ENCODE measurements around the gene ARHGAP29. TPM values are rescaled to one million over a fixed set of nuclear protein-coding genes. Genes with fewer than 3 reads are reported as not detected.

Gene ARHGAP29
- total and polyA plus RNA-seq, 2 experiments from 2014 or later: 4.6 to 6.9 TPM

DNA sequence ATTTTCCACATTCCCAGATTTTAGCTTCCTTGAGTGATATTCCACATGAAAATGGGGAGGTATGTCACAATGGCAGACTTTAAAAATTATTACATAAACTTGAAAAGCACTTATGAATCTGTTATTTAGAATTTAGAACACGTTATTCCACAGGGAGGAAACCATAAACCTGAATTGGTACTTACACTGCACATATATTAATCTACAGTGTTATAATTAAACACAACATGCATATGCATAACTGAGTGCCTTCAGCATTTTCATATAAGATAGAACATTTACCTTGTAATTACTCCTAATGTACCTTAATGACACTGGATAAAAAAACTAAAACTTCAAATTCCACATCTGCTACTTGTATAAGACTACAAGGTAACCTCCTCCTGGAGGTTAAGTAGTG lies 9.8 kb downstream of the ARHGAP29 start:
- no peaks in the 10 kb centered on the region for H3K9me3 Mint-ChIP-seq
- Histone ChIP-seq H3K27me3 (ENCODE audit: insufficient read depth) (no peaks in the 10 kb centered on the region), H3K27ac (ENCODE audit: low read depth) (no peak overlapping the region), H3K4me3 (no peak overlapping the region), H3K4me2 (no peak overlapping the region), H3K36me3 (ENCODE audit: insufficient read depth) (no peaks in the 10 kb centered on the region), H3F3A (replicated peaks; ENCODE audit: low read depth) (no peaks in the 10 kb centered on the region), H4K20me1 (replicated peaks; ENCODE audit: insufficient read depth) (no peaks in the 10 kb centered on the region), H3K4me1 (ENCODE audit: insufficient read depth) (peaks cover 4% of the 10 kb centered on the region), H3K79me2 (replicated peaks; ENCODE audit: insufficient read depth) (no peaks in the 10 kb centered on the region), H3K9me2 (ENCODE audit: insufficient read depth) (no peaks in the 10 kb centered on the region), H2AFZ (no peak overlapping the region)
- no peaks in the 10 kb centered on the region for H3K4me1 Mint-ChIP-seq
- H3K27ac Mint-ChIP-seq: no peak overlapping the region
- no peak for TF ChIP-seq EZH2phosphoT487 (IDR thresholded peaks at IDR 0.05; ENCODE audit: unreplicated experiment)
- TF ChIP-seq, protein P1, sequence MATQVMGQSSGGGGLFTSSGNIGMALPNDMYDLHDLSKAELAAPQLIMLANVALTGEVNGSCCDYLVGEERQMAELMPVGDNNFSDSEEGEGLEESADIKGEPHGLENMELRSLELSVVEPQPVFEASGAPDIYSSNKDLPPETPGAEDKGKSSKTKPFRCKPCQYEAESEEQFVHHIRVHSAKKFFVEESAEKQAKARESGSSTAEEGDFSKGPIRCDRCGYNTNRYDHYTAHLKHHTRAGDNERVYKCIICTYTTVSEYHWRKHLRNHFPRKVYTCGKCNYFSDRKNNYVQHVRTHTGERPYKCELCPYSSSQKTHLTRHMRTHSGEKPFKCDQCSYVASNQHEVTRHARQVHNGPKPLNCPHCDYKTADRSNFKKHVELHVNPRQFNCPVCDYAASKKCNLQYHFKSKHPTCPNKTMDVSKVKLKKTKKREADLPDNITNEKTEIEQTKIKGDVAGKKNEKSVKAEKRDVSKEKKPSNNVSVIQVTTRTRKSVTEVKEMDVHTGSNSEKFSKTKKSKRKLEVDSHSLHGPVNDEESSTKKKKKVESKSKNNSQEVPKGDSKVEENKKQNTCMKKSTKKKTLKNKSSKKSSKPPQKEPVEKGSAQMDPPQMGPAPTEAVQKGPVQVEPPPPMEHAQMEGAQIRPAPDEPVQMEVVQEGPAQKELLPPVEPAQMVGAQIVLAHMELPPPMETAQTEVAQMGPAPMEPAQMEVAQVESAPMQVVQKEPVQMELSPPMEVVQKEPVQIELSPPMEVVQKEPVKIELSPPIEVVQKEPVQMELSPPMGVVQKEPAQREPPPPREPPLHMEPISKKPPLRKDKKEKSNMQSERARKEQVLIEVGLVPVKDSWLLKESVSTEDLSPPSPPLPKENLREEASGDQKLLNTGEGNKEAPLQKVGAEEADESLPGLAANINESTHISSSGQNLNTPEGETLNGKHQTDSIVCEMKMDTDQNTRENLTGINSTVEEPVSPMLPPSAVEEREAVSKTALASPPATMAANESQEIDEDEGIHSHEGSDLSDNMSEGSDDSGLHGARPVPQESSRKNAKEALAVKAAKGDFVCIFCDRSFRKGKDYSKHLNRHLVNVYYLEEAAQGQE (IDR thresholded peaks at IDR 0.05; ENCODE audit: unreplicated experiment): no peak
- TF ChIP-seq, protein P2, sequence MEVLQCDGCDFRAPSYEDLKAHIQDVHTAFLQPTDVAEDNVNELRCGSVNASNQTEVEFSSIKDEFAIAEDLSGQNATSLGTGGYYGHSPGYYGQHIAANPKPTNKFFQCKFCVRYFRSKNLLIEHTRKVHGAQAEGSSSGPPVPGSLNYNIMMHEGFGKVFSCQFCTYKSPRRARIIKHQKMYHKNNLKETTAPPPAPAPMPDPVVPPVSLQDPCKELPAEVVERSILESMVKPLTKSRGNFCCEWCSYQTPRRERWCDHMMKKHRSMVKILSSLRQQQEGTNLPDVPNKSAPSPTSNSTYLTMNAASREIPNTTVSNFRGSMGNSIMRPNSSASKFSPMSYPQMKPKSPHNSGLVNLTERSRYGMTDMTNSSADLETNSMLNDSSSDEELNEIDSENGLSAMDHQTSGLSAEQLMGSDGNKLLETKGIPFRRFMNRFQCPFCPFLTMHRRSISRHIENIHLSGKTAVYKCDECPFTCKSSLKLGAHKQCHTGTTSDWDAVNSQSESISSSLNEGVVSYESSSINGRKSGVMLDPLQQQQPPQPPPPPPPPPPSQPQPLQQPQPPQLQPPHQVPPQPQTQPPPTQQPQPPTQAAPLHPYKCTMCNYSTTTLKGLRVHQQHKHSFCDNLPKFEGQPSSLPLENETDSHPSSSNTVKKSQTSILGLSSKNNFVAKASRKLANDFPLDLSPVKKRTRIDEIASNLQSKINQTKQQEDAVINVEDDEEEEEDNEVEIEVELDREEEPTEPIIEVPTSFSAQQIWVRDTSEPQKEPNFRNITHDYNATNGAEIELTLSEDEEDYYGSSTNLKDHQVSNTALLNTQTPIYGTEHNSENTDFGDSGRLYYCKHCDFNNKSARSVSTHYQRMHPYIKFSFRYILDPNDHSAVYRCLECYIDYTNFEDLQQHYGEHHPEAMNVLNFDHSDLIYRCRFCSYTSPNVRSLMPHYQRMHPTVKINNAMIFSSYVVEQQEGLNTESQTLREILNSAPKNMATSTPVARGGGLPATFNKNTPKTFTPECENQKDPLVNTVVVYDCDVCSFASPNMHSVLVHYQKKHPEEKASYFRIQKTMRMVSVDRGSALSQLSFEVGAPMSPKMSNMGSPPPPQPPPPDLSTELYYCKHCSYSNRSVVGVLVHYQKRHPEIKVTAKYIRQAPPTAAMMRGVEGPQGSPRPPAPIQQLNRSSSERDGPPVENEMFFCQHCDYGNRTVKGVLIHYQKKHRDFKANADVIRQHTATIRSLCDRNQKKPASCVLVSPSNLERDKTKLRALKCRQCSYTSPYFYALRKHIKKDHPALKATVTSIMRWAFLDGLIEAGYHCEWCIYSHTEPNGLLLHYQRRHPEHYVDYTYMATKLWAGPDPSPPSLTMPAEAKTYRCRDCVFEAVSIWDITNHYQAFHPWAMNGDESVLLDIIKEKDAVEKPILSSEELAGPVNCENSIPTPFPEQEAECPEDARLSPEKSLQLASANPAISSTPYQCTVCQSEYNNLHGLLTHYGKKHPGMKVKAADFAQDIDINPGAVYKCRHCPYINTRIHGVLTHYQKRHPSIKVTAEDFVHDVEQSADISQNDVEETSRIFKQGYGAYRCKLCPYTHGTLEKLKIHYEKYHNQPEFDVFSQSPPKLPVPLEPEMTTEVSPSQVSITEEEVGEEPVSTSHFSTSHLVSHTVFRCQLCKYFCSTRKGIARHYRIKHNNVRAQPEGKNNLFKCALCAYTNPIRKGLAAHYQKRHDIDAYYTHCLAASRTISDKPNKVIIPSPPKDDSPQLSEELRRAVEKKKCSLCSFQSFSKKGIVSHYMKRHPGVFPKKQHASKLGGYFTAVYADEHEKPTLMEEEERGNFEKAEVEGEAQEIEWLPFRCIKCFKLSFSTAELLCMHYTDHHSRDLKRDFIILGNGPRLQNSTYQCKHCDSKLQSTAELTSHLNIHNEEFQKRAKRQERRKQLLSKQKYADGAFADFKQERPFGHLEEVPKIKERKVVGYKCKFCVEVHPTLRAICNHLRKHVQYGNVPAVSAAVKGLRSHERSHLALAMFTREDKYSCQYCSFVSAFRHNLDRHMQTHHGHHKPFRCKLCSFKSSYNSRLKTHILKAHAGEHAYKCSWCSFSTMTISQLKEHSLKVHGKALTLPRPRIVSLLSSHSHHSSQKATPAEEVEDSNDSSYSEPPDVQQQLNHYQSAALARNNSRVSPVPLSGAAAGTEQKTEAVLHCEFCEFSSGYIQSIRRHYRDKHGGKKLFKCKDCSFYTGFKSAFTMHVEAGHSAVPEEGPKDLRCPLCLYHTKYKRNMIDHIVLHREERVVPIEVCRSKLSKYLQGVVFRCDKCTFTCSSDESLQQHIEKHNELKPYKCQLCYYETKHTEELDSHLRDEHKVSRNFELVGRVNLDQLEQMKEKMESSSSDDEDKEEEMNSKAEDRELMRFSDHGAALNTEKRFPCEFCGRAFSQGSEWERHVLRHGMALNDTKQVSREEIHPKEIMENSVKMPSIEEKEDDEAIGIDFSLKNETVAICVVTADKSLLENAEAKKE (CRISPR knock-in tag; IDR thresholded peaks at IDR 0.05): no peak
- TF ChIP-seq POLR2AphosphoS5 (IDR thresholded peaks at IDR 0.05; ENCODE audit: low read depth): no peak
- no peak for TF ChIP-seq EZH2 (IDR thresholded peaks at IDR 0.05; ENCODE audit: low read depth, unreplicated experiment)
- TF ChIP-seq NANOG (IDR thresholded peaks at IDR 0.05; ENCODE audit: borderline replicate concordance): no peak
- TF ChIP-seq JUNB (IDR thresholded peaks at IDR 0.05; ENCODE audit: unreplicated experiment): no peak
- no peak for TF ChIP-seq ZNF331 (CRISPR knock-in tag; IDR thresholded peaks at IDR 0.05; ENCODE audit: low read depth)
- TF ChIP-seq ZNF114 (CRISPR knock-in tag; IDR thresholded peaks at IDR 0.05): no peak
- TF ChIP-seq STAT1 (IDR thresholded peaks at IDR 0.05; ENCODE audit: unreplicated experiment): no peak
- TF ChIP-seq, protein P3, sequence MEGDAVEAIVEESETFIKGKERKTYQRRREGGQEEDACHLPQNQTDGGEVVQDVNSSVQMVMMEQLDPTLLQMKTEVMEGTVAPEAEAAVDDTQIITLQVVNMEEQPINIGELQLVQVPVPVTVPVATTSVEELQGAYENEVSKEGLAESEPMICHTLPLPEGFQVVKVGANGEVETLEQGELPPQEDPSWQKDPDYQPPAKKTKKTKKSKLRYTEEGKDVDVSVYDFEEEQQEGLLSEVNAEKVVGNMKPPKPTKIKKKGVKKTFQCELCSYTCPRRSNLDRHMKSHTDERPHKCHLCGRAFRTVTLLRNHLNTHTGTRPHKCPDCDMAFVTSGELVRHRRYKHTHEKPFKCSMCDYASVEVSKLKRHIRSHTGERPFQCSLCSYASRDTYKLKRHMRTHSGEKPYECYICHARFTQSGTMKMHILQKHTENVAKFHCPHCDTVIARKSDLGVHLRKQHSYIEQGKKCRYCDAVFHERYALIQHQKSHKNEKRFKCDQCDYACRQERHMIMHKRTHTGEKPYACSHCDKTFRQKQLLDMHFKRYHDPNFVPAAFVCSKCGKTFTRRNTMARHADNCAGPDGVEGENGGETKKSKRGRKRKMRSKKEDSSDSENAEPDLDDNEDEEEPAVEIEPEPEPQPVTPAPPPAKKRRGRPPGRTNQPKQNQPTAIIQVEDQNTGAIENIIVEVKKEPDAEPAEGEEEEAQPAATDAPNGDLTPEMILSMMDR (conservative IDR thresholded peaks at IDR 0.05; ENCODE audit: low read depth in 2 of 2): no peak
- TF ChIP-seq, protein P4, sequence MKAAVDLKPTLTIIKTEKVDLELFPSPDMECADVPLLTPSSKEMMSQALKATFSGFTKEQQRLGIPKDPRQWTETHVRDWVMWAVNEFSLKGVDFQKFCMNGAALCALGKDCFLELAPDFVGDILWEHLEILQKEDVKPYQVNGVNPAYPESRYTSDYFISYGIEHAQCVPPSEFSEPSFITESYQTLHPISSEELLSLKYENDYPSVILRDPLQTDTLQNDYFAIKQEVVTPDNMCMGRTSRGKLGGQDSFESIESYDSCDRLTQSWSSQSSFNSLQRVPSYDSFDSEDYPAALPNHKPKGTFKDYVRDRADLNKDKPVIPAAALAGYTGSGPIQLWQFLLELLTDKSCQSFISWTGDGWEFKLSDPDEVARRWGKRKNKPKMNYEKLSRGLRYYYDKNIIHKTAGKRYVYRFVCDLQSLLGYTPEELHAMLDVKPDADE (IDR thresholded peaks at IDR 0.05): no peak
- no peak for TF ChIP-seq CREB1 (CRISPR knock-in tag; IDR thresholded peaks at IDR 0.05; ENCODE audit: low read depth)
- H3K36me3 Mint-ChIP-seq (ENCODE audit: low read depth): no peaks in the 10 kb centered on the region
- H3K4me3 Mint-ChIP-seq: no peak overlapping the region
- DNase-seq (ENCODE audit: low spot score): no peak
- H3K27me3 Mint-ChIP-seq (ENCODE audit: insufficient read depth, low read depth, poor library complexity): no peaks in the 10 kb centered on the region
- ATAC-seq: no peak

Measured in GM23338 (cell line).